KOPT-K1 (cell line): ENCODE measurements around the gene CRBN.
A peak's percentile ranks its signal among the peaks of the same experiment; 100 is the strongest.

Experiments
- H3K27ac ChIP-seq: fragments of 200-600 bp; sonication (generic); 2 replicates; pipeline ENCODE4 v1.5.1; 2016; ENCODE audit warnings: antibody characterized with exemption, mild to moderate bottlenecking, low read depth, low read length; ENCODE audit not compliant: poor library complexity, severe bottlenecking
- H3K36me3 ChIP-seq: fragments of 200-600 bp; sonication (generic); 2 replicates; pipeline ENCODE4 v1.5.1; 2017; ENCODE audit warnings: antibody characterized with exemption, mild to moderate bottlenecking, low read length, moderate library complexity; ENCODE audit not compliant: insufficient read depth
- H3K9me3 ChIP-seq: fragments of 200-600 bp; sonication (generic); 2 replicates; pipeline ENCODE4 v1.5.1; 2017; ENCODE audit warnings: antibody characterized with exemption, low read length, mild to moderate bottlenecking; ENCODE audit not compliant: insufficient read depth, poor library complexity, severe bottlenecking

The CRBN gene

GRCh38 chr3:3141939-3142338 lies 37.6 kb downstream of the CRBN start:
- H3K9me3 ChIP-seq, result no peaks in the 10 kb centered on the region
- H3K36me3 ChIP-seq, result peaks cover 100% of the 10 kb centered on the region
- no peak overlapping the region for H3K27ac ChIP-seq

DNA sequence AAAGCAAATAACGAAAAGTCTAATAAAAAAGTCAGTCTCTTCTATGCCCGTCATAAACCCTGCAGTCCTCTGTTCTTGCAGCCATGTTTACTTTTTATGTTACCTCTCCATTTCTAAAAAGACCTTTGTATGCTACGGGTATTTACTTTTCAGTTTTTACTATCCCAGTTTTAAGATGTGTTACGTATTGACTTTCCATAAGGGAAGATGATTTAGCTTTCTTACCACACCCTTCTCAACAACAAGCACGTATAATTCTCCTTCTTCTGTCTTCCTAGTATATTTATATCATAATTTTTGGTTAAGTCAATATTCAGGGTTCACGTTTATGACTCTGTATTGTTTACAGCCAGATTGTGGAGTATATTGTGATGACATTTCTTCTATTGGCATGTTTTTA lies 42.0 kb downstream of the CRBN start:
- Histone ChIP-seq H3K9me3 (no peaks in the 10 kb centered on the region), H3K27ac (no peak overlapping the region), H3K36me3 (peaks cover 100% of the 10 kb centered on the region)

GRCh38 chr3:3134750-3135448 lies 44.6 kb downstream of the CRBN start:
- no peak overlapping the region for H3K27ac ChIP-seq
- no peaks in the 10 kb centered on the region for H3K9me3 ChIP-seq
- H3K36me3 ChIP-seq, result peaks cover 89% of the 10 kb centered on the region

DNA sequence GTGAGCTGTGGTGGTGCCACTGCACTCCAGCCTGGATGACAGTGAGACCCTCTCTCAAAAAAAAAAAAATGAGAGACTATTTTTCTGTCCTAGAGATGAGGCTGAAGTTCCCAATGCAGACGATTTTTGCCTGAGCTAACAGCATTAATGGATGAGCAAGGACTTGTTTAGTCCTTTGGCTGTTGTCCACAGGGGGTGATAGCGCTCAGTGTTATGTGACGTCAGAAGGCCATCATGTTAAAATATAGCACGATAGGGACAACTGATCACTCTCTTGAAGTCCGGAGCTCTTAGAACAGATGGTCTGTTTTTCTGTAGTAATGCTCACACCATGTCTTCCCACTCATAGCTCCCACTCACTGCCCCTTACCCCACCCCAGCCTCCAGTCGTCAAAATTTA lies 46.0 kb downstream of the CRBN start:
- no peaks in the 10 kb centered on the region for H3K9me3 ChIP-seq
- H3K36me3 ChIP-seq, result peaks cover 89% of the 10 kb centered on the region
- no peak overlapping the region for H3K27ac ChIP-seq

DNA sequence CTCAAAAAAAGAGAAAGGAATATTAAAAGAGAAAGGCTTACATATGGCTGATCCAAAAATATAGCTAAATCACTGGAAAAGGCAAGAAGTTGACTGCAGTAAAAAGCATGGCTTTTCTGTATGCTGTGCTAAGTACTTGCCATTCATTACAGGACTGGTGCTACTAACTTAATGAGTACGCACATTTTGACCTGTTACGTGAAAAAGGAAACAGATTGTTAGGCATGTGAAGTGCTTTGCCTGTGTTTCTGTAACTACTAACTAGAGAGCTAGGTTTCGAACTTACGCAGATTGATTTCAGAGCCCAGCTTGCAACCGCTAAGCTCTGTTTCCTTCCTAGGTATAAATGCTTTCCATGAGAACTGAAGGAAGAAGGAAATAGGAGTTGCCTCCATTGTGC lies 49.9 kb downstream of the CRBN start:
- Histone ChIP-seq H3K27ac (no peak overlapping the region), H3K36me3 (peaks cover 50% of the 10 kb centered on the region), H3K9me3 (no peaks in the 10 kb centered on the region)

- H3K27ac ChIP-seq, result peak overlapping the region; percentile 92
- H3K36me3 ChIP-seq, result peaks cover 30% of the 10 kb centered on the region
- no peaks in the 10 kb centered on the region for H3K9me3 ChIP-seq
These were observed 52.0 kb downstream of the CRBN start for GRCh38 chr3:3127432-3128010.

- peak within 1 kb of the TSS; percentile 92 for H3K27ac ChIP-seq
These were observed 52.7 kb downstream of the CRBN start, which contains the start of gene TRNT1 for GRCh38 chr3:3126477-3127431. TSS of gene TRNT1 (plus strand) at chr3:3126940. CDS start at chr3:3129041, 2,101 bp downstream.

GRCh38 chr3:3125977-3126376 lies 53.5 kb downstream of the CRBN start:
- Histone ChIP-seq H3K36me3 (peaks cover 25% of the 10 kb centered on the region), H3K27ac (peak overlapping the region; percentile 92), H3K9me3 (no peaks in the 10 kb centered on the region)

More at GRCh38 chr3:3126477-3127431, 52.7 kb downstream of the CRBN start, which contains the start of gene TRNT1:
- H3K36me3 ChIP-seq, result peaks cover 30% of the 10 kb centered on the region
- no peaks in the 10 kb centered on the region for H3K9me3 ChIP-seq

DNA sequence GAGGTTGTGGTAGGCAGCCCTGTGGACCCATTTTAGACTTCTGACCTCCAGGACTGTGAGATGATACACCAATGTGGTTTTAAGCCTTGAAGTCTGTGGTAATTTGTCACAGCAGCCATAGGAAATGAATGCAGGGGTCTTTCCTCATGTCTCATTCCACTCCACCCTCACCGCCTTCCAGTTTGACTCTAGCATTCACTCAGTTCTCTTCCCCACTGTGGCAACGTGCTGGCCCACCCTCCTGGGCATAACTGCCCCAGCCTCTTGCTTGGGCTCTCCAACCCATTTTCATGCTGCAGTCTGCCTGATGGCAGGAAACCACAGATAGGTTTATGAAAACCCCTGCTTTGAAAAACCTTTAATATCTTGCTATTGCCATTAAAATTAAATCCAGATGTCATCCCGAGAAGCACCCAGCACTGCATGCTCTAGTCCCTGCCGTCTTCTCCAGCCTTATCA lies 60.1 kb downstream of the CRBN start:
- H3K9me3 ChIP-seq, result no peaks in the 10 kb centered on the region
- H3K27ac ChIP-seq, result no peak overlapping the region
- no peaks in the 10 kb centered on the region for H3K36me3 ChIP-seq

DNA sequence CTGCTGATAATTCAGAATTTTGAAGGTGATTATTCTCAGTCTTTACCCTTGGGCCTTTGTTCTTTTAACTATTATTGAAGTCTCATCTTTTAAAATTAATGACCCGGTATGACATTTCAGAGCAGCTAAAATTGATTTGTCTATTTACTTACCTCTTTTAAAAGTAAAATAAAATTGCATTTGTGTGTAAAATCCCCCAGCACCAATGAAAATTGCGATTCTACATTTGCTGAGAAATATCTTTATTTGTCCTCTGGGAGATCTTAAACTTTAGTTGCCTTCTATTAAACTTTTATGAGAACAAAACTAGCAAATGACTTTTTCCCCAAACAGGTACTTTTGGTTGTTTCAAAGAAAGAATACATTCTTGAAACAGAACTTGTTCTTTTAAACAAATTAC lies 61.8 kb downstream of the CRBN start:
- no peaks in the 10 kb centered on the region for H3K9me3 ChIP-seq
- H3K36me3 ChIP-seq, result no peaks in the 10 kb centered on the region
- no peak overlapping the region for H3K27ac ChIP-seq

DNA sequence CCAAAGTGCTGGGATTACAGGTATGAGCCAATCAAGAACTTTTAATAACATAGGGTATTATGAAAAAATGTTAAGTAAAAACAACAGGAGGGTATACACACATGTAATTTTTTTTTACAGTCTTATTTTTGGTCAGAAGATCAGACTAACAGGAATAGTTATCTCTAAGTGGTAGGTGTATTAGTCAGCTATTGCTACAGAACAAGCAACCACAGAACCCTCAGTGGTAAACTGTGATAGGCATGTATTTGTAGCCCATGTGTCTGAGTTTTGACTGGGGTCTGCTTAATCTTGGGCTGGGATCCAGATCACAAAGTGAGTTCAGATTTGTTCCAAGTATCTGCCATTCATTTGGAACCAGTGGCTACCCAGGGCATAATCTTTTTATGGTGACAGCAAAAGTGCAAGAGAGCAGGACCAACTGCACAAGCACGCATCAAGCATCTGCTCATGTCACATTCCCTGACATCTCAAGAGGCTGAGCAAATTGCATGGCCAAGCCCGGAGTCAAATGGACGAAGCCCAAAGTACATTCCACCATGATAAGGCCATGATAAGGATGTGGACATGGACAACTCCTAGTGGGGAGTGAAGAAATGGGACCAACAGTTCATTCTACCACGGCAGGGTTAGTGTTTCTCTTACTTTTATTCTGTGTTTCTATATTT lies 66.3 kb downstream of the CRBN start:
- no peaks in the 10 kb centered on the region for H3K36me3 ChIP-seq
- H3K9me3 ChIP-seq, result no peaks in the 10 kb centered on the region
- H3K27ac ChIP-seq, result no peak overlapping the region

DNA sequence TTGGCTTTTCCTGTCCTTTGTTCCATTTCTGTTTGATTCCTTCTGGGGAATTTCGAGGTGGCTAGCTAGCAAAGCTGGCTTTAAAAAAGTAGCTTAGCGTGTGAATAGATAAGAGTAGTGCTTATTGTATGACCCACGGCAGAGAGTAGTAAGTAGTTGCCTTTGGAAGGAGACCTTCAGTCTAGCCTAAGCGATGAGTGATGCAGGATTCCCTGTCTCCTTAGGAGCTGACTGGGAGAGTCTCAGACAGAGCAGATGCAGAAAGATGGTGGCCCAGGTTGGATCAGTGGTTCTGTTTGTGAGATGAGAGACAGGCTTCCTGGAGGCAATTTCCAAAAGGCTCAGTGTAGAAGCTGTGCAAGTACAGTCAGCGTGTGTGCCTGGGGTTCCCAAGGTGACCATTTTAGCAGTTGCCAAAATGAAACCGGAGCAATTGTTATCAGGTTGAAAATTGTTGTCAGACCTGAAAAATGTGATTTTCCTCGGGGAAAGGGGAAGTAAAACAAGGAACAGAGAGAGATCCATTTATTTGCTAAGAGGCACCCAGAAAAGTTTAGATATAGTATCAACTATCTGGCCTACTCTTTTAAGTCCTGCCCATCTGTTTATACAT lies 68.6 kb downstream of the CRBN start:
- Histone ChIP-seq H3K27ac (no peak overlapping the region), H3K9me3 (no peaks in the 10 kb centered on the region)

GRCh38 chr3:3110299-3110630 lies 69.2 kb downstream of the CRBN start, which contains the start of gene IL5RA:
TSS of gene IL5RA (minus strand) at chr3:3110374. CDS start at chr3:3104984, 5,390 bp downstream.
- H3K9me3 ChIP-seq, result no peaks in the 10 kb centered on the region
- no peak within 1 kb of the TSS for H3K27ac ChIP-seq

More for the DNA sequence above, 68.6 kb downstream of the CRBN start:
- H3K36me3 ChIP-seq, result no peaks in the 10 kb centered on the region

More at GRCh38 chr3:3110299-3110630, 69.2 kb downstream of the CRBN start, which contains the start of gene IL5RA:
- H3K36me3 ChIP-seq, result no peaks in the 10 kb centered on the region
